KMS-11 (cell line): ENCODE results near the gene CHAF1B.
A peak's percentile ranks its signal among the peaks of the same experiment; 100 is the strongest.

Experiments used
- H2AFZ ChIP-seq: fragments of 200-600 bp; sonication (generic); 2 replicates; pipeline ENCODE4 v1.6.1; 2016; ENCODE audit warnings: antibody characterized with exemption, mixed run types, low read depth
- H3K27ac ChIP-seq: fragments of 200-600 bp; sonication (generic); 2 replicates; pipeline ENCODE4 v1.6.1; 2016; ENCODE audit warnings: mild to moderate bottlenecking, mixed run types
- H3K27me3 ChIP-seq: fragments of 200-600 bp; sonication (generic); 2 replicates; pipeline ENCODE4 v1.6.1; 2017; ENCODE audit warnings: mild to moderate bottlenecking, low read depth, mixed run types, moderate library complexity; ENCODE audit not compliant: insufficient read depth
- H3K36me3 ChIP-seq: fragments of 200-600 bp; sonication (generic); 2 replicates; pipeline ENCODE4 v1.6.1; 2017; ENCODE audit warnings: mild to moderate bottlenecking, mixed run types; ENCODE audit not compliant: insufficient read depth
- H3K4me1 ChIP-seq: fragments of 200-600 bp; sonication (generic); 2 replicates; pipeline ENCODE4 v1.6.1; 2016; ENCODE audit warnings: mild to moderate bottlenecking, low read depth, mixed run types; ENCODE audit not compliant: poor library complexity, severe bottlenecking
- H3K4me2 ChIP-seq: fragments of 200-600 bp; sonication (generic); 2 replicates; pipeline ENCODE4 v1.7.0; 2016; ENCODE audit warnings: mild to moderate bottlenecking, mixed run types
- H3K4me3 ChIP-seq: fragments of 200-600 bp; sonication (generic); IDR thresholded peaks from 2 replicates; pipeline ENCODE4 v1.6.1; 2017; ENCODE audit warnings: low read depth, low read length, mixed read lengths; ENCODE audit not compliant: insufficient read depth
- H3K79me2 ChIP-seq: fragments of 200-600 bp; sonication (generic); 2 replicates; pipeline ENCODE4 v1.6.1; 2016; ENCODE audit warnings: low read depth, mixed run types; ENCODE audit not compliant: insufficient read depth
- H3K9ac ChIP-seq: fragments of 200-600 bp; sonication (generic); 2 replicates; pipeline ENCODE4 v1.6.1; 2016; ENCODE audit warnings: mild to moderate bottlenecking, mixed run types
- H4K20me1 ChIP-seq: fragments of 200-600 bp; sonication (generic); 2 replicates; pipeline ENCODE4 v1.6.1; 2016; ENCODE audit warnings: mild to moderate bottlenecking, mixed run types; ENCODE audit not compliant: insufficient read depth
- CTCF ChIP-seq: fragments of 200-600 bp; sonication (generic); conservative IDR thresholded peaks from 2 replicates; pipeline ENCODE4 v1.6.1; 2017; ENCODE audit warnings: low read depth, mild to moderate bottlenecking, antibody characterized with exemption, low read length, moderate library complexity, mixed read lengths

Gene CHAF1B

GRCh38 chr21:36411301-36411700 is 26.1 kb downstream of the CHAF1B start:
- Histone ChIP-seq H3K36me3 (no peaks in the 10 kb centered on the region), H3K27me3 (no peaks in the 10 kb centered on the region), H3K4me1 (peaks cover 20% of the 10 kb centered on the region), H4K20me1 (no peaks in the 10 kb centered on the region), H3K4me2 (peak overlapping the region; percentile 40; the same call in 1 of the 2 replicates), H3K4me3 (no peak overlapping the region), H3K27ac (peak overlapping the region; percentile 55), H3K79me2 (no peaks in the 10 kb centered on the region), H2AFZ (no peak overlapping the region), H3K9ac (no peak overlapping the region; the same call in 1 of the 2 replicates)
- TF ChIP-seq CTCF, result no peak

GRCh38 chr21:36412916-36413315 is 27.7 kb downstream of the CHAF1B start:
- Histone ChIP-seq H3K9ac (no peak overlapping the region), H3K36me3 (no peaks in the 10 kb centered on the region), H2AFZ (no peak overlapping the region), H3K4me1 (peaks cover 20% of the 10 kb centered on the region), H3K79me2 (no peaks in the 10 kb centered on the region), H4K20me1 (no peaks in the 10 kb centered on the region), H3K4me3 (no peak overlapping the region), H3K27me3 (no peaks in the 10 kb centered on the region), H3K4me2 (no peak overlapping the region), H3K27ac (no peak overlapping the region)
- TF ChIP-seq CTCF, result no peak

- Histone ChIP-seq H3K9ac (no peak overlapping the region), H3K4me2 (no peak overlapping the region), H3K27ac (no peak overlapping the region), H3K4me1 (peaks cover 28% of the 10 kb centered on the region), H2AFZ (no peak overlapping the region), H4K20me1 (no peaks in the 10 kb centered on the region), H3K79me2 (no peaks in the 10 kb centered on the region), H3K36me3 (no peaks in the 10 kb centered on the region), H3K4me3 (no peak overlapping the region), H3K27me3 (no peaks in the 10 kb centered on the region)
- no peak for TF ChIP-seq CTCF
Observed at GRCh38 chr21:36415375-36415774, 30.2 kb downstream of the CHAF1B start.

GRCh38 chr21:36419241-36419640 is 34.0 kb downstream of the CHAF1B start:
- peaks cover 17% of the 10 kb centered on the region for H3K4me1 ChIP-seq
- H3K4me3 ChIP-seq, result no peak overlapping the region
- H3K36me3 ChIP-seq, result no peaks in the 10 kb centered on the region
- H3K9ac ChIP-seq, result no peak overlapping the region
- H3K79me2 ChIP-seq, result no peaks in the 10 kb centered on the region
- no peak overlapping the region for H3K27ac ChIP-seq
- no peaks in the 10 kb centered on the region for H3K27me3 ChIP-seq
- H4K20me1 ChIP-seq, result no peaks in the 10 kb centered on the region
- H3K4me2 ChIP-seq, result no peak overlapping the region
- no peak overlapping the region for H2AFZ ChIP-seq
- no peak for TF ChIP-seq CTCF
